NCI-H2171 treated with DMSO at 0.1 percent for 48 hours (cell line): ENCODE data around the gene ATG12.

Experiments
- DNase-seq: peaks from one replicate; lab custom pipeline; 2025; lab: John Stamatoyannopoulos, UW

ATG12 gene

GRCh38 chr5:115806986-115807653, 34.2 kb downstream of the ATG12 start:
- no peak for DNase-seq

DNA sequence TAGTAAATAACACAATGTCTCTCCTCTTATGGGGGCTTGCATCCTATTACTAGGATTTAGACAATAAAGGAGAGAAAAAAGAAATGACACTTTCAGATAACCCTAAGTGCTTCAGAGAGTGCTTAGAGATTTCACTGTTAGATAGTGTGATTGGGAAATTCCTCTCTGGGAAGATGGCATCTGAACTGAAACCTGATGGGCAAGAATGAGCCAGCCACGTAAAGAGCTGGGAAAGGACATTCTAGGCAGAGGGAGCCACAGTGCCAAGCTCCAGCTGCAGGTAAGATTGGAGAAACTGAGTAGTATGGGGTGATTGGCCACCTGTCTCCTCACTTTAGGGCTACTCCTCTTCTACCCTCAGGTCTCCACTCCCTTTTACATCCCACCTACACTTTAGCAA, 39.4 kb downstream of the ATG12 start:
- DNase-seq: no peak

- DNase-seq: no peak
Measured at GRCh38 chr5:115801152-115801551, 40.2 kb downstream of the ATG12 start.

DNA sequence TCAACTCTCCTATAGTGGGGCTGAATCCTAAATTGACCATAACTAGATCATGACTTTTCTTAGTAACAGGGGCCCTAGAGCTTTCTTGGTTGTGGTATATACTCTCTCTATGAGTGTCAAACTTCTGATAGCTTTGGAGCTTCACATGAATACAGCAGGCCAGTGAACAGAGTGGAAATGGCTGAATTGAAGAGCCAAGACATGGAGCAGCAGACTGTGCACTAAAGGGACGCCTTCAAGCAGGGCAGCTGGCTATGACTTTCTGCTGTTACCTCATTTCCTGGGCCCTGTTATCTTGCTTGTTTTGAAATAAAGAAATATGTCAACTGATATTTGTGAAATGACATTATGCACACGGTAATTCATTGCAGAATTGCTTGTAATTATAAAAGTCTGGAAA, 41.3 kb downstream of the ATG12 start:
- no peak for DNase-seq

DNA sequence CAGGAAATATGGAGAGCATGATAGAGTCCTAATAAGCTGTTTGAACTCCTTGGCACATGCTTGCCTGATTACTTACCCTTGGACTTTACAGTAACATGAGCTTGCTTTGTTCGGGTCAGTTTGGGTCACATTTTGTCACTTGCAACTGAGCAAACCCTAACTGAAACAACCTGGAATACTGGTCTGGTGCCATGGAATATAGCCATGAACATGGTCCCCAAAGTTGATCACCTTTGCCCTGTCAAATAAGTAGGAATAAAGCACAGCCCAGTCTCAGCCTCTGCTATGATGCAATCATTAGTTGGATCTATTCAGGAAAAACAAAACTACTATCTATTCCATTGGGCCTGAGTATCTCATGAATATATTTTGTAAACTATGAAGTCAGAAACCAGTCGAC, 43.1 kb downstream of the ATG12 start:
- DNase-seq: no peak

DNA sequence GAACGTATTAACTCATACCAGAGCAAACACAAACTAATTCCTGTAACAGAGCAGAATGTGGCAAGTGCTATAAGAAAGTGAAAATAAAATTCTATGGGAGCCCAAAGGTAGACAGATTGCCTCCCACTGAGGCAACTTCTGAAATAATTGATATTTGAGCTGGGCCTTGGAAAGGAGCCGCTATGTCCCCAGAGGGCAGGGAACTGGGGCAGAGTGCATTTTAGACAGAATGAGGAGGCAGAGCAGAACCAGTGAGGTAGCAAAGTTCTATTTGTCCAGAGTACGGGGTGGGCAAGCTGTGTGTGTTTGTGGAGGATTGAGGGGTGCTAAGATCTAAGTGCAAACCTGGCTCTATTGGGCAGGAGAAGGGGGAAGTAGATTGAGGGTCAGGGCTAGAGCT, 44.7 kb downstream of the ATG12 start:
- DNase-seq: peak; percentile 57

DNA sequence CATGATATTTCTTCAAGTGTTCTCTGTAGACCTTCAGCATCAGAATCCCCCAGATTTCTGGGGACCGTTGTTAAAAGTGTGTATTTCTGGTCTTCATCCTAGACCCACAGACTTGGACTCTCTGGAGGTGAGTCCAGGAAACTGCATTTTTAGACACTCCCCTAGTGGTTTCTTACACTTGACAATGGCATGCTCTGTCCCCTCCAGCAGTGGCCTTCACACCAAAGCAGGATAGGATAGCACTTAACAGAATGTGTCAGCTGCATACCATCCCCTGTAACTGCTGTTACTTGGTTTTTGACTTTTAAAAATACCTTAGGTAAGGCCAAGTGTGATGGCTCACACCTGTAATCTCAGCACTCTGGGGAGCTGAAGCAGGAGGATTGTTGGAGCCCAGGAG, 45.7 kb downstream of the ATG12 start:
- DNase-seq: no peak

GRCh38 chr5:115788440-115788839, 52.9 kb downstream of the ATG12 start:
- DNase-seq: no peak

DNA sequence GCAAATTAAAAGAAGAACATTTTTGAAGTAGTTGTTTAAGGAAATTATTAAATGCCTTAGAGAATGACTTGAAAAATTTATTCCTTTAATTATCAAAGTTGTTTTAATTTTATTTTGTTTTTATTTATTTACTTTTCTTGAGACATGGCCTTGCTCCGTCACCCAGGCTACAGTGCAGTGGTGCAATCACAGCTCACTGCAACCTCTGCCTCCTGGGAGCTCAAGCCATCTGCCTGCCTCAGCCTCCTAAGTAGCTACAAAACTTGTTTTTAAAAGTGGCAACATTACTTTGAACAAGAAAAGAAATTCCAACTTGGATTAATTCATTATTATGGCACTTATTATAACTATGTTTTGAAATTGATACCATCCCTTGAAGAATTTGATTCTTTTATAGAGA, 53.9 kb downstream of the ATG12 start:
- peak; percentile 28 for DNase-seq

GRCh38 chr5:115785381-115786065, 55.8 kb downstream of the ATG12 start:
- DNase-seq: peak; percentile 40

GRCh38 chr5:115778417-115778816, 62.9 kb downstream of the ATG12 start:
- no peak for DNase-seq
